ENCODE measurements around the gene KDM5B. TPM values are rescaled to one million over a fixed set of nuclear protein-coding genes. Genes with fewer than 3 reads are reported as not detected.
A peak's percentile ranks its signal among the peaks of the same experiment; 100 is the strongest.

Gene KDM5B
- total RNA-seq, 1 experiment from 2014 or later, result 62.7 TPM

- Mint-ChIP-seq H3K36me3 (ENCODE audit: insufficient read depth, unreplicated experiment) (peaks cover 13% of the 10 kb centered on the region), H3K27ac (ENCODE audit: unreplicated experiment) (no peak overlapping the region), H3K4me3 (ENCODE audit: unreplicated experiment) (peak overlapping the region; percentile 89), H3K27me3 (ENCODE audit: insufficient read depth, unreplicated experiment) (no peaks in the 10 kb centered on the region), H3K4me1 (ENCODE audit: low read depth, unreplicated experiment) (peaks cover 41% of the 10 kb centered on the region), H3K9me3 (ENCODE audit: unreplicated experiment) (no peaks in the 10 kb centered on the region)
- H3K4me3 ChIP-seq (ENCODE audit: low read depth, low read length), result peak overlapping the region; percentile 80
- H3K9me3 ChIP-seq, result no peaks in the 10 kb centered on the region
- intact Hi-C loops (cut with micrococcal nuclease; ENCODE audit: unreplicated experiment), result no loop called here
- ChIA-PET CTCF (interaction anchor here (0.7 kb wide), 1 partner anchor 462 kb away, joined by 3 read pairs; no protein-coding TSS in a partner anchor), POLR2A (interaction anchor here (1.0 kb wide), 1 partner anchor 53 kb away, joined by 10 read pairs; no protein-coding TSS in a partner anchor)
- H3K27me3 ChIP-seq (replicated peaks; ENCODE audit: control insufficient read depth, insufficient read depth, low read length), result no peaks in the 10 kb centered on the region
- peaks cover 19% of the 10 kb centered on the region for H3K4me1 ChIP-seq
- TF ChIP-seq CTCF (IDR thresholded peaks at IDR 0.05; ENCODE audit: insufficient read depth in 1 of 2, low read depth in 1 of 2, low read length in 1 of 2, severe bottlenecking in 1 of 2, unreplicated experiment in 1 of 2), result no peak
- H3K36me3 ChIP-seq (ENCODE audit: control insufficient read depth, insufficient read depth, low read length), result no peaks in the 10 kb centered on the region
- no TSS peak for BruUV-seq (replicated peaks)
- DNase-seq, result peak in 1 of 2 experiments; percentile 27
Measured at GRCh38 chr1:202807451-202807925, 733 bp downstream of the KDM5B start.

GRCh38 chr1:202806845-202807450, 1.3 kb downstream of the KDM5B start:
- Histone ChIP-seq H3K27me3 (replicated peaks; ENCODE audit: control insufficient read depth, insufficient read depth, low read length) (no peaks in the 10 kb centered on the region), H3K4me3 (ENCODE audit: low read depth, low read length) (peak overlapping the region; percentile 80), H3K4me1 (peaks cover 14% of the 10 kb centered on the region), H3K36me3 (ENCODE audit: control insufficient read depth, insufficient read depth, low read length) (no peaks in the 10 kb centered on the region), H3K9me3 (no peaks in the 10 kb centered on the region)
- no peaks in the 10 kb centered on the region for H3K9me3 Mint-ChIP-seq (ENCODE audit: unreplicated experiment)
- POLR2A ChIA-PET, result no interaction called here
- H3K27ac Mint-ChIP-seq (ENCODE audit: unreplicated experiment), result peak overlapping the region; percentile 74
- peak in 1 of 2 experiments; percentile 27 for DNase-seq
- intact Hi-C loops (cut with micrococcal nuclease; ENCODE audit: unreplicated experiment), result no loop called here
- CTCF ChIA-PET, result no interaction called here
- peaks cover 9% of the 10 kb centered on the region for H3K36me3 Mint-ChIP-seq (ENCODE audit: insufficient read depth, unreplicated experiment)
- H3K4me1 Mint-ChIP-seq (ENCODE audit: low read depth, unreplicated experiment), result peaks cover 36% of the 10 kb centered on the region
- H3K27me3 Mint-ChIP-seq (ENCODE audit: insufficient read depth, unreplicated experiment), result no peaks in the 10 kb centered on the region
- BruUV-seq (replicated peaks), result no TSS peak
- peak overlapping the region; percentile 89 for H3K4me3 Mint-ChIP-seq (ENCODE audit: unreplicated experiment)
- no peak for TF ChIP-seq CTCF (IDR thresholded peaks at IDR 0.05; ENCODE audit: insufficient read depth in 1 of 2, low read depth in 1 of 2, low read length in 1 of 2, severe bottlenecking in 1 of 2, unreplicated experiment in 1 of 2)

GRCh38 chr1:202805886-202806844, 2.1 kb downstream of the KDM5B start:
- Histone ChIP-seq H3K4me1 (peaks cover 9% of the 10 kb centered on the region), H3K27me3 (replicated peaks; ENCODE audit: control insufficient read depth, insufficient read depth, low read length) (no peaks in the 10 kb centered on the region), H3K36me3 (ENCODE audit: control insufficient read depth, insufficient read depth, low read length) (no peaks in the 10 kb centered on the region), H3K9me3 (no peaks in the 10 kb centered on the region), H3K4me3 (ENCODE audit: low read depth, low read length) (peak overlapping the region; percentile 80)
- H3K4me3 Mint-ChIP-seq (ENCODE audit: unreplicated experiment), result peak overlapping the region; percentile 89
- H3K9me3 Mint-ChIP-seq (ENCODE audit: unreplicated experiment), result no peaks in the 10 kb centered on the region
- no peaks in the 10 kb centered on the region for H3K27me3 Mint-ChIP-seq (ENCODE audit: insufficient read depth, unreplicated experiment)
- intact Hi-C loops (cut with micrococcal nuclease; ENCODE audit: unreplicated experiment), result no loop called here
- ChIA-PET POLR2A (no interaction called here), CTCF (no interaction called here)
- peaks cover 9% of the 10 kb centered on the region for H3K36me3 Mint-ChIP-seq (ENCODE audit: insufficient read depth, unreplicated experiment)
- H3K27ac Mint-ChIP-seq (ENCODE audit: unreplicated experiment), result peak overlapping the region; percentile 74
- TSS peak; percentile 23 for BruUV-seq (replicated peaks)
- H3K4me1 Mint-ChIP-seq (ENCODE audit: low read depth, unreplicated experiment), result peaks cover 29% of the 10 kb centered on the region
- TF ChIP-seq CTCF (IDR thresholded peaks at IDR 0.05; ENCODE audit: insufficient read depth in 1 of 2, low read depth in 1 of 2, low read length in 1 of 2, severe bottlenecking in 1 of 2, unreplicated experiment in 1 of 2), result no peak
- DNase-seq, result no peak
